Tibial nerve (tissue), 4 donors: ENCODE measurements around the gene IRS2. TPM values are rescaled to one million over a fixed set of nuclear protein-coding genes. Genes with fewer than 3 reads are reported as not detected.

Experiments
- DNase-seq, 2 donors: peaks; one replicate each; pipeline ENCODE4 v3.0.0-alpha.2; 2019; ENCODE audit warnings: low spot score in 2 of 2
- H3K27ac ChIP-seq, 4 donors: fragments of 200-600 bp; sonication (generic) in 3 of 4; one replicate each; pipeline ENCODE4 v1.5.1; 2017 to 2019; ENCODE audit warnings: mild to moderate bottlenecking in 1 of 4
- H3K27me3 ChIP-seq, 2 donors: fragments of 200-600 bp; sonication (generic) in 1 of 2; one replicate each; pipeline versions ENCODE4 v1.5.1 to v1.6.0; 2017 to 2019
- H3K36me3 ChIP-seq, 3 donors: fragments of 200-600 bp; sonication (generic); one replicate each; pipeline ENCODE4 v1.5.1; 2018 to 2019
- H3K4me1 ChIP-seq, 4 donors: fragments of 200-600 bp; sonication (generic) in 3 of 4; one replicate each; pipeline ENCODE4 v1.5.1; 2017 to 2019
- H3K4me3 ChIP-seq, 4 donors: fragments of 200-600 bp; sonication (generic) in 3 of 4; one replicate each; pipeline ENCODE4 v1.5.1; 2017 to 2019; ENCODE audit warnings: mild to moderate bottlenecking in 1 of 4, moderate library complexity in 1 of 4
- H3K9me3 ChIP-seq, 4 donors: fragments of 200-600 bp; sonication (generic) in 3 of 4; one replicate each; pipeline ENCODE4 v1.5.1; 2017 to 2019
- EP300 ChIP-seq, 2 donors: sonication (generic); formaldehyde crosslinking; IDR thresholded peaks; one replicate each; pipeline ENCODE4 v1.6.1; 2017; ENCODE audit warnings: antibody characterized with exemption in 2 of 2, mild to moderate bottlenecking in 1 of 2
- POLR2A ChIP-seq, 2 donors: fragments of 450-650 bp; IDR thresholded peaks; one replicate each; pipeline ENCODE4 v1.6.1; 2017; ENCODE audit warnings: antibody characterized with exemption in 2 of 2, mild to moderate bottlenecking in 2 of 2, moderate library complexity in 2 of 2
- WGBS, 2 donors: methylation state at CpG; one replicate each; pipeline ENCODE4 v1.1.5; 2018; 5-methylcytosine and 5-hydroxymethylcytosine counted together
- total RNA-seq, 4 donors: library from RNA; depleted of rRNA; stranded (reverse); fragments of >200 nt; gene quantifications; one replicate each; pipeline ENCODE4 v1.1.0, GENCODE V29; 2016
- TF ChIP-seq, protein P1 (sequence below), 5 experiments: fragments of 200-600 bp in 3 of 5; fragments of 450-650 bp in 2 of 5; sonication (generic) in 3 of 5; IDR thresholded peaks; one replicate each; pipeline ENCODE4 v1.5.1; 2016 to 2019; ENCODE audit warnings: antibody characterized with exemption in 5 of 5, mild to moderate bottlenecking in 3 of 5, moderate library complexity in 2 of 5

Gene IRS2
- total RNA-seq, 4 donors from 2014 or later, result 38.3 to 60.9 (median 42.4) TPM

DNA sequence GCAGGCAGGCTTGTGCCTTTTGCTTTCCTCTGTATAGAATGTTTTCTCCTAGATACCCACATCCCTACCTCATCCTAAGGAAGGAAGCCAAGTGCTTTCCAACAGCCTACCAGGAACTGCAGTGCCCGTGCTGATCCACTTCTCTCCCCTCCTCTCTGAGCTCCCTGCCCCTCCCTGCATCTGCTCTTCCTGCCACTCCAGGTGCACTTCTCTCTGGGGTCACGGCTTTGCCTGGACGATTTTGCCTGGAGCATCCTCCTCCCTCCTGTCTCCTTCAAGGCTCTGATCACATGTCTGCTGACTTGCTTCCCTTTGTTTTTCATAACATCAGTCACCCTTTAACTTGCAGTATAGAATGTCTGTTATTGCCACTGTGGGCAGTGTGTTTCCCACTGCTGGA is 34.7 kb upstream of the IRS2 start:
- Histone ChIP-seq H3K9me3 (peaks cover 0 to 3% (median 0%) of the 10 kb centered on the region in 4 donors), H3K4me3 (no peak overlapping the region), H3K36me3 (no peaks in the 10 kb centered on the region), H3K27me3 (peaks cover 0 to 9% of the 10 kb centered on the region in 2 donors), H3K4me1 (no peaks in the 10 kb centered on the region), H3K27ac (no peak overlapping the region)
- TF ChIP-seq EP300 (IDR thresholded peaks at IDR 0.05), result no peak
- TF ChIP-seq POLR2A (IDR thresholded peaks at IDR 0.05), result no peak
- TF ChIP-seq, protein P1, sequence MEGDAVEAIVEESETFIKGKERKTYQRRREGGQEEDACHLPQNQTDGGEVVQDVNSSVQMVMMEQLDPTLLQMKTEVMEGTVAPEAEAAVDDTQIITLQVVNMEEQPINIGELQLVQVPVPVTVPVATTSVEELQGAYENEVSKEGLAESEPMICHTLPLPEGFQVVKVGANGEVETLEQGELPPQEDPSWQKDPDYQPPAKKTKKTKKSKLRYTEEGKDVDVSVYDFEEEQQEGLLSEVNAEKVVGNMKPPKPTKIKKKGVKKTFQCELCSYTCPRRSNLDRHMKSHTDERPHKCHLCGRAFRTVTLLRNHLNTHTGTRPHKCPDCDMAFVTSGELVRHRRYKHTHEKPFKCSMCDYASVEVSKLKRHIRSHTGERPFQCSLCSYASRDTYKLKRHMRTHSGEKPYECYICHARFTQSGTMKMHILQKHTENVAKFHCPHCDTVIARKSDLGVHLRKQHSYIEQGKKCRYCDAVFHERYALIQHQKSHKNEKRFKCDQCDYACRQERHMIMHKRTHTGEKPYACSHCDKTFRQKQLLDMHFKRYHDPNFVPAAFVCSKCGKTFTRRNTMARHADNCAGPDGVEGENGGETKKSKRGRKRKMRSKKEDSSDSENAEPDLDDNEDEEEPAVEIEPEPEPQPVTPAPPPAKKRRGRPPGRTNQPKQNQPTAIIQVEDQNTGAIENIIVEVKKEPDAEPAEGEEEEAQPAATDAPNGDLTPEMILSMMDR (IDR thresholded peaks at IDR 0.05), result no peak
- 35 to 37% methylated on average over 3 of the region's 3 CpGs for WGBS, 2 donors
- no peak for DNase-seq

DNA sequence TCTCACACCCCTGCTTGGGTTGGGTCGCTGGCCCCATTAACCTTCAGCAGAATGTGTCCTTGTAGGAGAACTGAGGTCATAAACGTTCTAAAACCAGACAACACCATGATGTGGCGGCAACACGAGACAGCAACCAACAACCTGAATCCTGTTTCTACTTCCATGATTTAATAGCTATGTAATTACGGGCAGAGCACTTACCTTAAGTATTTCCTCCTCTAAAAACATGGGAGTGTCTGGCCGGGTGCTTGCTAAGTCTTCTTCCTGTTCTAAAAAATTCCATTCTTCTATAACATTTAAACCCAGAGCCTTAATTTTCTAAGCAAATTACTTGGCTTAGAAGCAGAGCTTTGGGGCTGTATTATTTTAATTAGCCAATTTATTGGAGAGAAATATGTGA is 33.5 kb upstream of the IRS2 start:
- no peak overlapping the region for H3K4me3 ChIP-seq
- no peak for DNase-seq
- no peak overlapping the region for H3K27ac ChIP-seq
- no peaks in the 10 kb centered on the region for H3K4me1 ChIP-seq
- H3K27me3 ChIP-seq, result peaks cover 0 to 9% of the 10 kb centered on the region in 2 donors
- peaks cover 0 to 3% (median 0%) of the 10 kb centered on the region in 4 donors for H3K9me3 ChIP-seq
- no peaks in the 10 kb centered on the region for H3K36me3 ChIP-seq
- no peak for TF ChIP-seq EP300 (IDR thresholded peaks at IDR 0.05)
- TF ChIP-seq, protein P1 (IDR thresholded peaks at IDR 0.05), result no peak
- TF ChIP-seq POLR2A (IDR thresholded peaks at IDR 0.05), result no peak
- 69 to 73% methylated on average over 6 of the region's 6 CpGs for WGBS, 2 donors

DNA sequence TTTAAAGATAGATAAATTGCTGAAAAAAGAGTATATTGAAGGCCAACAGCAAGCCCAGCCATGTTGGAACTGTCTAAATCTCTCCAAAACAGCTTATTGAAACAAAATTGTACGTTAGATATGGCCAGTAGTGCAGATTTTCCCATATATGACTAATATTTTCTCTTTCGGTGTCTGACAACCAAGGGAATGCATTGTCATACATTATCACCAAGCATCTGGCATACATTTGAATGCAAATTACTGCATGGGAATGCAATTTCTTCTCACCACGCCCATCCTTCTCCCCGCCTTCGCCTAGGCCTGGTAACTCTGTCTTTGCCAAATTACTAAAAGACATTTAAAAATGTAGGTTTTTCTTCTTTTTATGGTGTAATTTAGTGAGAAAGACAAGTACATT is 32.5 kb upstream of the IRS2 start:
- Histone ChIP-seq H3K4me3 (no peak overlapping the region), H3K4me1 (no peaks in the 10 kb centered on the region), H3K27ac (no peak overlapping the region), H3K9me3 (no peaks in the 10 kb centered on the region), H3K36me3 (no peaks in the 10 kb centered on the region), H3K27me3 (peaks cover 0 to 9% of the 10 kb centered on the region in 2 donors)
- 67 to 71% methylated on average over 5 of the region's 5 CpGs for WGBS, 2 donors
- TF ChIP-seq, protein P1 (IDR thresholded peaks at IDR 0.05), result no peak
- TF ChIP-seq EP300 (IDR thresholded peaks at IDR 0.05) (no peak), POLR2A (IDR thresholded peaks at IDR 0.05) (no peak)
- no peak for DNase-seq

DNA sequence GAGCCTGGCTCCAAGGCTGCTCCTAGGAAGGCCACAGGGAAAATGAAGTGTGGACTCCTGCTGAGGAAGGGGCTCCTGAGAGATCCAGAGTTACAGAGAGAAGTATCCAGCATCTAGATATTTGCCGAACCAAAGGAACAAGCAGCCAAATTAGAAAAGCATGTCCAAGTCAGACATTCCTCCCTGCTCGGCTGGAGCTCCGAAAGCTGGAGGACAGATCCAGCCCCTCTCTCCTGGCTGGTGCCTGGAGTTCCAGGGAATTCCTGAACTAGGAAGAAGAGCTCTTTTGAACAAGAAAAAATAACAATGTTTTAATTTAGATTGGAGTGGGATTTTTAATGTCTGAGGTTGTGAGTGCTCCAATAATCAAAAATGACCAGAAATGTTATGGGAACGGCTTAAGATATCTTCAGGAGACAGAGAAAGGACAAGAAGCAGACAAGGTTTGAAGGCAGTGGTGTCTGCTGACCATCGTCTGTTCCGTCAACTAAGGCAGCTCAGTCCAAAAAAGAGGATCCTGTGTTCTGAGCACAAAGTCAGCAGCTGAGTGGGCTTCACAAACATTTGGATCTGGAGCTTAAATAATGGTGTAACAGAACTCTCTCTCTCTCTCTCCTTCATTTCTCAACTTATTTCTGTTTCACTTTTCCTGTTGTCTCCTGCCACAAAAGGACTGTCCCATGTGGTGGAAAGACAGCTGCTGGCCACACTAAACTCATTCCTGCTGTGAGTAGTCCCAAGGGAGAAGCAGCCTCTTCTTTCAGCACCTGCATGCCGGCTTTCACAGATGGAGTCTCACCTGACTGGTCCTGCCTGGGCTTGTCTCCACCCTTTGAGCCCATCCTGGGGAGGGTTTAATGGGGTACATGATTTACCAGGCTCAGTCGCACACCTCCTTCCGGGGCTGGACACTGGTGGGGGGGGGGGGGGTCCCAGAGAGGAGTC is 31.5 kb upstream of the IRS2 start:
- TF ChIP-seq EP300 (IDR thresholded peaks at IDR 0.05), result no peak
- TF ChIP-seq POLR2A (IDR thresholded peaks at IDR 0.05), result no peak
- TF ChIP-seq, protein P1 (IDR thresholded peaks at IDR 0.05), result no peak
- DNase-seq, result no peak
- no peak overlapping the region for H3K27ac ChIP-seq
- 54 to 67% methylated on average over 9 of the region's 9 CpGs for WGBS, 2 donors
- no peak overlapping the region for H3K4me3 ChIP-seq
- no peaks in the 10 kb centered on the region for H3K9me3 ChIP-seq
- peaks cover 0 to 9% of the 10 kb centered on the region in 2 donors for H3K27me3 ChIP-seq
- no peaks in the 10 kb centered on the region for H3K36me3 ChIP-seq
- H3K4me1 ChIP-seq, result no peaks in the 10 kb centered on the region

DNA sequence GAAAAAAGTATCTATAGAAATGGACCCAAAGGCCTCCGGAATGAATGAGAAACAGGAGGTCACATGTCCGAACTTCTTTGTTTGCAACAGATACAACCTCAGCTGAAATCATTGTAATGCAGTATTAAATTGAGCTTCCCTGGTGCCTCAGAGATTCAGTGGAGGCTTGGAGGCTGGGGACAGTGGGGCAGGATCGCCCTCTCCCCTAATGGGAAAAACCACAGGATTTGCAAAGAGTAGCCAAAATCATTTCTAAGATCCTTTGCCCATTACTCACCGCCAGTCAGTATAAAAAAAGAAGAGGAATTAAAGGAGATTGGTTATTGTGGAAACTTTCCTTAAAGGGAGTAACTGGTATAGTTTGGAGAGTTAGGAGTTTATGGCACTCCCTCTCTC is 30.4 kb upstream of the IRS2 start:
- H3K9me3 ChIP-seq, result no peaks in the 10 kb centered on the region
- DNase-seq, result no peak
- no peak overlapping the region for H3K27ac ChIP-seq
- TF ChIP-seq EP300 (IDR thresholded peaks at IDR 0.05), result no peak
- TF ChIP-seq POLR2A (IDR thresholded peaks at IDR 0.05), result no peak
- TF ChIP-seq, protein P1 (IDR thresholded peaks at IDR 0.05), result no peak
- no peaks in the 10 kb centered on the region for H3K4me1 ChIP-seq
- H3K36me3 ChIP-seq, result no peaks in the 10 kb centered on the region
- 81 to 84% methylated on average over 4 of the region's 4 CpGs for WGBS, 2 donors
- no peak overlapping the region for H3K4me3 ChIP-seq
- H3K27me3 ChIP-seq, result peaks cover 0 to 9% of the 10 kb centered on the region in 2 donors
